MCF 10A (cell line): ENCODE measurements around the gene GAS2L1. TPM values are rescaled to one million over a fixed set of nuclear protein-coding genes. Genes with fewer than 3 reads are reported as not detected.

ENCODE experiments used
- BruUV-seq: library from RNA; stranded (reverse); fragments of 400-500 nt; replicated peaks from 2 replicates; lab custom pipeline; 2021; lab: Mats Ljungman, UMichigan
- CTCF ChIA-PET: fragments of 300-600 bp; sonication (Branson Sonifier 250); formaldehyde crosslinking; extraction: SDS; loops from one replicate; lab custom pipeline; 2021; ENCODE audit warnings: antibody characterized with exemption, inconsistent platforms; lab: Yijun Ruan, JAX
- POLR2A ChIA-PET: fragments of 300-600, 350-650 bp; sonication (Branson Sonifier 250); formaldehyde crosslinking; extraction: SDS; loops from one replicate; lab custom pipeline; 2020; ENCODE audit warnings: antibody characterized with exemption, inconsistent platforms; lab: Yijun Ruan, JAX
- DNase-seq: peaks from one replicate; pipeline ENCODE4 v3.0.0-alpha.2; 2018; ENCODE audit not compliant: unreplicated experiment
- H3K27ac Mint-ChIP-seq: one replicate; pipeline ENCODE4 v1.8.0; 2022; ENCODE audit warnings: mild to moderate bottlenecking, low read depth, mixed read lengths; ENCODE audit not compliant: unreplicated experiment
- H3K27me3 Mint-ChIP-seq: one replicate; pipeline ENCODE4 v1.8.0; 2022; ENCODE audit warnings: mixed read lengths; ENCODE audit not compliant: insufficient read depth, unreplicated experiment
- H3K36me3 Mint-ChIP-seq: one replicate; pipeline ENCODE4 v1.8.0; 2022; ENCODE audit warnings: mild to moderate bottlenecking, moderate library complexity, mixed read lengths; ENCODE audit not compliant: insufficient read depth, unreplicated experiment
- H3K4me1 Mint-ChIP-seq: one replicate; pipeline ENCODE4 v1.8.0; 2022; ENCODE audit warnings: mixed read lengths; ENCODE audit not compliant: insufficient read depth, unreplicated experiment
- H3K4me3 Mint-ChIP-seq: one replicate; pipeline ENCODE4 v1.8.0; 2022; ENCODE audit warnings: mild to moderate bottlenecking, moderate library complexity, mixed read lengths; ENCODE audit not compliant: unreplicated experiment
- H3K9me3 Mint-ChIP-seq: one replicate; pipeline ENCODE4 v1.8.0; 2022; ENCODE audit warnings: mixed read lengths; ENCODE audit not compliant: unreplicated experiment
- intact Hi-C: fragments of 100-400 bp; cut with micrococcal nuclease; formaldehyde crosslinking; loops from 2 replicates; pipeline ENCODE4 v1.14.1; 2022
- total RNA-seq: library from RNA; stranded (reverse); gene quantifications from 2 replicates; pipeline ENCODE4 v1.2.3, GENCODE V29; 2022
- TF ChIP-seq, protein P1 (sequence below): fragments of 200-600 bp; IDR thresholded peaks from one replicate; pipeline ENCODE4 v1.8.0; 2022; ENCODE audit warnings: antibody characterized with exemption, mild to moderate bottlenecking; ENCODE audit not compliant: unreplicated experiment

GAS2L1 gene
- total RNA-seq, 1 experiment from 2014 or later = 17.2 TPM

DNA sequence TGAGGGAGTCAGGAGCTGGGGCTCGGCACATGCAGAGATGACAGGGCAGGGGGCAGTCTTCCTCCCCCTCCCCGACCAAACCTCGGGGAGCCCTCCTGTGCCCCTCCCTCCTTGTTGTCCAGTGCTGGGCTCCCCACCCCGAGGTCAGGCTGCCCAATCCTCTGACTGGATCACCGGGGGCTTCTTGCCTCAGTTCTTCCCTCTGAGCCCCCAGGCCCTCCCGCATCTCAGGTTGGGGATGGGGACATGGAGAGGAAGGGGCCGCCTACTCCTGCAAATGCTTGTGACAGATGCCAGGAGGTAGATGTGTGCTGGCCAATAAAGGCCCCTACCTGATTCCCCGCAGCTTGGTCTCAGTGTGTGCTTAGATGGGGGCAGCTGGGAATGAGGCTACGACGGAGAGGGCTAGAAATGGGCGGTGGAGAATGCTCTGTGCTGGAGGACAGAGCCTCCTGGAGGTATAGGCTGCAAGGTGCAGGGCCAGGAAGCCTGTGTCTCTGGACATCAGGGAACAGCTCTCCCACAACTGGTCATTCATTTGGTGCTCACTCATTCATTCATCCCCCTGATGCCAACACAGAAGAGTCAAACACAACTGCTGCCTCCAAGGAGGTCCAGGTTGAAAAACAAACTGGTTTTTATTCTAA is 47.1 kb upstream of the GAS2L1 start:
- H3K36me3 Mint-ChIP-seq = peaks cover 6% of the 10 kb centered on the region

DNA sequence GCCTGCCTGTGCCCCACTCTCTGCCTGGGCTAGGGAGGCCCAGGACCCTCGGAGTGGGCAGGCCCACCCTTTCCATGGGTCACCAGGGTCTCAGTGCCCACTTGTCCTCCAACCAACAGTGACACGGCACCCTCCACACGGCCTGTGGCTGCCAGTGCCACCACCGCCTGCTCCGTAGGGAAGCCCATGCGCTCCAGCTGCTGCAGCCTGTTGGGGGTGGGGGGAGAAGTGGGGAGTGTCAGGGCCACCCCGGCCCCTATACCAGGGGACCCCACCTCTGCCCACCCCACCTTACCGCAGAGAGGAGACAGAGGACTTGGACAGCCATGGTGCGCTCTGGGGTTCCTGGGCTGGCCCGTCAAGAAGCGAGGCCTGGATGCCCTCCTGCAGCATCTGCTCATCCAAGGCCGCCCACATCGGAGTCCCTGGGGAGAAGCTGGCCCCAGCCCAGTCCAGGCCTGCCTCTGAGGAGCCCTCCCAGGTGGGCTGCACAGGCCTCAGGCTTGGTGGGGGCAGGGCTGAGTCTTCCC is 46.4 kb upstream of the GAS2L1 start:
- POLR2A ChIA-PET = no interaction called here
- no peaks in the 10 kb centered on the region for H3K27me3 Mint-ChIP-seq
- no peaks in the 10 kb centered on the region for H3K9me3 Mint-ChIP-seq
- peaks cover 13% of the 10 kb centered on the region for H3K36me3 Mint-ChIP-seq
- TF ChIP-seq, protein P1, sequence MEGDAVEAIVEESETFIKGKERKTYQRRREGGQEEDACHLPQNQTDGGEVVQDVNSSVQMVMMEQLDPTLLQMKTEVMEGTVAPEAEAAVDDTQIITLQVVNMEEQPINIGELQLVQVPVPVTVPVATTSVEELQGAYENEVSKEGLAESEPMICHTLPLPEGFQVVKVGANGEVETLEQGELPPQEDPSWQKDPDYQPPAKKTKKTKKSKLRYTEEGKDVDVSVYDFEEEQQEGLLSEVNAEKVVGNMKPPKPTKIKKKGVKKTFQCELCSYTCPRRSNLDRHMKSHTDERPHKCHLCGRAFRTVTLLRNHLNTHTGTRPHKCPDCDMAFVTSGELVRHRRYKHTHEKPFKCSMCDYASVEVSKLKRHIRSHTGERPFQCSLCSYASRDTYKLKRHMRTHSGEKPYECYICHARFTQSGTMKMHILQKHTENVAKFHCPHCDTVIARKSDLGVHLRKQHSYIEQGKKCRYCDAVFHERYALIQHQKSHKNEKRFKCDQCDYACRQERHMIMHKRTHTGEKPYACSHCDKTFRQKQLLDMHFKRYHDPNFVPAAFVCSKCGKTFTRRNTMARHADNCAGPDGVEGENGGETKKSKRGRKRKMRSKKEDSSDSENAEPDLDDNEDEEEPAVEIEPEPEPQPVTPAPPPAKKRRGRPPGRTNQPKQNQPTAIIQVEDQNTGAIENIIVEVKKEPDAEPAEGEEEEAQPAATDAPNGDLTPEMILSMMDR = no peak
- intact Hi-C loops = no loop called here
- no peaks in the 10 kb centered on the region for H3K4me1 Mint-ChIP-seq
- CTCF ChIA-PET = interaction anchor here (1.2 kb wide), 1 partner anchor 14 kb away, joined by 7 read pairs; no protein-coding TSS in a partner anchor
- H3K27ac Mint-ChIP-seq = no peak overlapping the region
- no peak overlapping the region for H3K4me3 Mint-ChIP-seq
- no peak for DNase-seq
- no TSS peak for BruUV-seq

More for the DNA sequence above, 47.1 kb upstream of the GAS2L1 start:
- no peaks in the 10 kb centered on the region for H3K9me3 Mint-ChIP-seq
- ChIA-PET POLR2A (no interaction called here), CTCF (no interaction called here)
- H3K4me1 Mint-ChIP-seq = no peaks in the 10 kb centered on the region
- no peak overlapping the region for H3K27ac Mint-ChIP-seq
- DNase-seq = no peak
- TF ChIP-seq, protein P1 = no peak
- BruUV-seq = no TSS peak
- intact Hi-C loops = no loop called here
- no peak overlapping the region for H3K4me3 Mint-ChIP-seq
- no peaks in the 10 kb centered on the region for H3K27me3 Mint-ChIP-seq

DNA sequence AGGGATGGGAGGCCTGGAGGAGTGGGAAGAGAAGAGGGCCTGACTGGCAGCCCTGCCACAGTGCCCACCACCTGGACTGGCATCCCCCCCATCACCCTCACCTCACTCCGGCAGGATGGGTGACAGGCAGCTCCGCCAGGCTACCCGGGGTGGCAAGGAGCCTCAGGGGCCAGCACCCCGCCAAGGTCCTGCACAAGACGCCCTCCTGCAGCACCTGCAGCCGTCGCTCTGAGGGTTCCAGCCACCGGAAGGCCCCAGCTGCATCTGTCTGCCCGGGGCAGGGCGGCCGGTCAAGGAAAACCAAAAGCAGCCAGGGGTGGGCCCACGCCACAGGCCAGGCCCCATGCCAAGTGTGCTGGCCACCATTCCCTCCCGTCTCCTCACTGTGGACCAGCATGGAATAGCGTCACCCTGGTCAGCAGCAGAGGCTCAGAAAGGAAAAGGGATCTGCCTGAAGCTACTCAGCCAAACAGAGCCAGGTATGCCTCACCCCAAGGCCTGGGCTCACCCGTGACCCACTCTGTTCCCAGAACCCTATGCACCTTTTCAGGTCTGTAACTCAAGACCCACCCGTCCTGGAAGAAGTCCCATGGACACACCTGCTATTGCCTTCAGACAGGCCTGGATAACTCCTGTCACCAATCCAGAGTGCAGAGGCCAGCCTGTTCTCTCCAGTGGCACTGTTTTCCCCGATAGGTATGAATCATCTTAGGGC is 45.7 kb upstream of the GAS2L1 start:
- no peaks in the 10 kb centered on the region for H3K27me3 Mint-ChIP-seq
- ChIA-PET CTCF (interaction anchor here (1.2 kb wide), 1 partner anchor 15 kb away, joined by 7 read pairs; no protein-coding TSS in a partner anchor), POLR2A (no interaction called here)
- no peaks in the 10 kb centered on the region for H3K9me3 Mint-ChIP-seq
- no peak overlapping the region for H3K4me3 Mint-ChIP-seq
- DNase-seq = no peak
- intact Hi-C loops = no loop called here
- H3K36me3 Mint-ChIP-seq = peaks cover 14% of the 10 kb centered on the region
- TF ChIP-seq, protein P1 = no peak
- H3K27ac Mint-ChIP-seq = no peak overlapping the region
- no peaks in the 10 kb centered on the region for H3K4me1 Mint-ChIP-seq
- BruUV-seq = no TSS peak

DNA sequence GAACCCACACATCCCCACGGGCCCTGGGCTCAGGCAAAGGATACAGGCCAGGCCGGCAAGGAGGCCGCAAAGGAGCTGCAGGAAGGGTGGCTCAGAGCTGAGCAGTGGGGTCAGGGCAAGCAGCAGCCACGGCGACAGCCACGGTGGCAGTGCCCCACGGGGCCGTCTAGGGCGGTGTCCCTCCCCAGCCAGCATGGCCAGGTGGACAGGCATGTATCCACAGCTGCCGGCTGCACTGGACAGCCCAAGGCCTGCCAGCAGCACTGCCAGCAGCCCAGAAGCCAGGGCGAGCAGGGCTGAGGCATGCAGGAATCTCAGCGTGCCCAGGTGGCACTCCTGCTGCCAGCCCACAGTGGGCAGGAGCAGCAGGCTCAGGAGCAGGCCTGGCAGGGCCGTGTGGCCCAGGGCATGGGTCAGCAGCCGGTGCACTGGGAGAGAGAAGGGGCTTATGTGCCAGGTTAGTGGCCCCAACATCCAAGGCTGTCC is 42.6 kb upstream of the GAS2L1 start:
- TF ChIP-seq, protein P1 = no peak
- Mint-ChIP-seq H3K9me3 (no peaks in the 10 kb centered on the region), H3K27me3 (no peaks in the 10 kb centered on the region), H3K36me3 (peaks cover 20% of the 10 kb centered on the region), H3K4me3 (no peak overlapping the region), H3K27ac (no peak overlapping the region), H3K4me1 (peaks cover 9% of the 10 kb centered on the region)
- no peak for DNase-seq
- ChIA-PET POLR2A (interaction anchor here (0.6 kb wide), 2 partner anchors 77 to 496 kb away, joined by 3 to 4 read pairs; no protein-coding TSS in a partner anchor), CTCF (interaction anchor here (1.6 kb wide), 1 partner anchor 18 kb away, joined by 11 read pairs; no protein-coding TSS in a partner anchor)
- intact Hi-C loops = no loop called here
- no TSS peak for BruUV-seq
